Fibroblast of lung (primary cell): ENCODE measurements around the gene GLCCI1. TPM values are rescaled to one million over a fixed set of nuclear protein-coding genes. Genes with fewer than 3 reads are reported as not detected.

Experiments
- DNase-seq, 2 donors: peaks; one replicate each; pipeline versions ENCODE4 v3.0.0 to v3.0.0-alpha.2; 2010; ENCODE audit warnings: low read depth in 2 of 2
- H2AFZ ChIP-seq: 2 replicates; pipeline ENCODE4 v1.5.1; 2012; ENCODE audit warnings: low read length, control low read depth, inconsistent platforms
- H3K27ac ChIP-seq: 2 replicates; pipeline ENCODE4 v1.5.1; 2011; ENCODE audit warnings: low read length, control low read depth; ENCODE audit not compliant: insufficient read depth
- H3K27me3 ChIP-seq: 2 replicates; pipeline ENCODE4 v1.5.1; 2011; ENCODE audit warnings: mild to moderate bottlenecking, low read length; ENCODE audit not compliant: control insufficient read depth, insufficient read depth
- H3K36me3 ChIP-seq: 2 replicates; pipeline ENCODE4 v1.5.1; 2011; ENCODE audit warnings: low read length; ENCODE audit not compliant: control insufficient read depth, insufficient read depth
- H3K4me1 ChIP-seq: 2 replicates; pipeline ENCODE4 v1.5.1; 2011; ENCODE audit warnings: low read length; ENCODE audit not compliant: control insufficient read depth, insufficient read depth; ENCODE audit errors: extremely low read depth
- H3K4me2 ChIP-seq: 2 replicates; pipeline ENCODE4 v1.5.1; 2011; ENCODE audit warnings: low read length, control low read depth; ENCODE audit not compliant: insufficient read depth; ENCODE audit errors: extremely low read depth
- H3K4me3 ChIP-seq, 4 experiments: fragments of 200-600 bp in 1 of 4; sonication (generic) in 1 of 4; replicated peaks in 1 of 4; 2 replicates each; pipeline ENCODE4 v1.5.1; 2011 to 2016; ENCODE audit warnings: low read length in 4 of 4, low read depth in 3 of 4, mild to moderate bottlenecking in 3 of 4, control low read depth in 2 of 4, inconsistent platforms in 1 of 4, mixed read lengths in 1 of 4; ENCODE audit not compliant: insufficient read depth in 1 of 4; ENCODE audit errors: control extremely low read depth in 1 of 4
- H3K79me2 ChIP-seq: 2 replicates; pipeline ENCODE4 v1.5.1; 2012; ENCODE audit warnings: mild to moderate bottlenecking, low read length, inconsistent platforms; ENCODE audit not compliant: control insufficient read depth, insufficient read depth
- H3K9ac ChIP-seq: 2 replicates; pipeline ENCODE4 v1.5.1; 2011; ENCODE audit warnings: mild to moderate bottlenecking, low read length, control low read depth; ENCODE audit not compliant: insufficient read depth
- H3K9me3 ChIP-seq: 2 replicates; pipeline ENCODE4 v1.5.1; 2012; ENCODE audit warnings: low read depth, low read length; ENCODE audit not compliant: control insufficient read depth, insufficient read depth
- H4K20me1 ChIP-seq: 2 replicates; pipeline ENCODE4 v1.5.1; 2011; ENCODE audit warnings: low read length; ENCODE audit not compliant: control insufficient read depth, insufficient read depth; ENCODE audit errors: extremely low read depth
- CTCF ChIP-seq, 2 donors: IDR thresholded peaks in 1 of 2; conservative IDR thresholded peaks in 1 of 2; 1 replicate in 1 of 2; 2 replicates in 1 of 2; pipeline ENCODE4 v1.5.1; 2011 to 2012; ENCODE audit warnings: low read length in 2 of 2, control low read depth in 1 of 2, inconsistent platforms in 1 of 2, low read depth in 1 of 2, mild to moderate bottlenecking in 1 of 2
- EZH2 ChIP-seq: IDR thresholded peaks from 2 replicates; pipeline ENCODE4 v1.5.1; 2012; ENCODE audit warnings: low read length, control low read depth, mild to moderate bottlenecking; ENCODE audit errors: missing control alignments
- polyA plus RNA-seq, 2 donors: library from polyadenylated mRNA; depleted of rRNA in 1 of 2; stranded (reverse) in 1 of 2; unstranded in 1 of 2; fragments of >200 nt; gene quantifications; 2 replicates each; pipeline ENCODE4 v1.2.1, GENCODE V29; 2011 to 2012; ENCODE audit warnings: missing spikeins in 1 of 2
- total RNA-seq: library from RNA; depleted of rRNA; stranded (reverse); fragments of >200 nt; gene quantifications from 2 replicates; pipeline ENCODE4 v1.2.1, GENCODE V29; 2014

Gene GLCCI1
- total and polyA plus RNA-seq, 2 donors (not counting 1 experiment from before 2014, with no cell fraction given): 4.4 to 8.3 TPM

GRCh38 chr7:7933915-7934526 is 34.6 kb upstream of the GLCCI1 start:
- H3K27me3 ChIP-seq: no peaks in the 10 kb centered on the region
- no peak overlapping the region for H3K27ac ChIP-seq
- no peak overlapping the region for H3K4me3 ChIP-seq
- no peak for DNase-seq
- no peaks in the 10 kb centered on the region for H3K4me1 ChIP-seq
- no peaks in the 10 kb centered on the region for H3K79me2 ChIP-seq
- no peaks in the 10 kb centered on the region for H3K9me3 ChIP-seq
- TF ChIP-seq EZH2 (no peak), CTCF (conservative IDR thresholded peaks at IDR 0.05 in 1 of 2, IDR thresholded peaks at IDR 0.05 in 1 of 2; ENCODE audit: low read depth in 1 of 2, low read length in 2 of 2) (no peak)
- H3K9ac ChIP-seq: no peak overlapping the region
- H2AFZ ChIP-seq: no peak overlapping the region
- H3K4me2 ChIP-seq: no peak overlapping the region
- H3K36me3 ChIP-seq: no peaks in the 10 kb centered on the region
- no peaks in the 10 kb centered on the region for H4K20me1 ChIP-seq

- Histone ChIP-seq H3K9ac (no peak overlapping the region), H3K27me3 (no peaks in the 10 kb centered on the region), H2AFZ (no peak overlapping the region), H3K4me3 (no peak overlapping the region), H3K9me3 (no peaks in the 10 kb centered on the region), H3K4me1 (no peaks in the 10 kb centered on the region), H3K4me2 (no peak overlapping the region), H3K79me2 (no peaks in the 10 kb centered on the region), H3K36me3 (no peaks in the 10 kb centered on the region), H3K27ac (no peak overlapping the region), H4K20me1 (no peaks in the 10 kb centered on the region)
- no peak for TF ChIP-seq CTCF (conservative IDR thresholded peaks at IDR 0.05 in 1 of 2, IDR thresholded peaks at IDR 0.05 in 1 of 2; ENCODE audit: low read depth in 1 of 2, low read length in 2 of 2)
- no peak for TF ChIP-seq EZH2
- no peak for DNase-seq
These were observed 33.7 kb upstream of the GLCCI1 start for GRCh38 chr7:7934945-7935344.

DNA sequence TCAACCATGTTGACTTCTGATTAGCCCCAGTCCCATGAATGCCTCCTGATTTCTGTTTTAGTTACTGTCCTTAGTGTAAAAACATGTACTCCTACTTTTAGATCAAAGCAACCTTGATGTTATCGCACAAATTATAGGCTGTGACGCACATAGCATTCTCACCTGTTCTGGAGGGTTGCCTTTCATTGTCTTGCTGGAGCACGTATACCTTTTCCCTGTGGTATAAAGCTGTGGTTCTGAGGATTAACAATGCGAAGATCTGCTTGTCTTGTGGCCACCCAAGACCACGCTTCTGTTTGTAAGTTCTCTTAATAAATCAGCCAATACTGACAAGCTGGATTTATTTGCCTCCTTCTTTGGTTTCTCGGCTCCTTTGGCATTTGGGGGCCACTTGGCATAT is 30.1 kb upstream of the GLCCI1 start:
- H3K4me2 ChIP-seq: no peak overlapping the region
- no peak overlapping the region for H3K27ac ChIP-seq
- no peak for TF ChIP-seq CTCF (conservative IDR thresholded peaks at IDR 0.05 in 1 of 2, IDR thresholded peaks at IDR 0.05 in 1 of 2; ENCODE audit: low read depth in 1 of 2, low read length in 2 of 2)
- H3K9me3 ChIP-seq: no peaks in the 10 kb centered on the region
- H2AFZ ChIP-seq: no peak overlapping the region
- no peaks in the 10 kb centered on the region for H4K20me1 ChIP-seq
- no peak overlapping the region for H3K9ac ChIP-seq
- H3K4me3 ChIP-seq: no peak overlapping the region
- no peak for DNase-seq
- H3K27me3 ChIP-seq: no peaks in the 10 kb centered on the region
- no peaks in the 10 kb centered on the region for H3K36me3 ChIP-seq
- no peaks in the 10 kb centered on the region for H3K4me1 ChIP-seq
- no peaks in the 10 kb centered on the region for H3K79me2 ChIP-seq
